ENCODE data around the gene CCDC50.

The CCDC50 gene

DNA sequence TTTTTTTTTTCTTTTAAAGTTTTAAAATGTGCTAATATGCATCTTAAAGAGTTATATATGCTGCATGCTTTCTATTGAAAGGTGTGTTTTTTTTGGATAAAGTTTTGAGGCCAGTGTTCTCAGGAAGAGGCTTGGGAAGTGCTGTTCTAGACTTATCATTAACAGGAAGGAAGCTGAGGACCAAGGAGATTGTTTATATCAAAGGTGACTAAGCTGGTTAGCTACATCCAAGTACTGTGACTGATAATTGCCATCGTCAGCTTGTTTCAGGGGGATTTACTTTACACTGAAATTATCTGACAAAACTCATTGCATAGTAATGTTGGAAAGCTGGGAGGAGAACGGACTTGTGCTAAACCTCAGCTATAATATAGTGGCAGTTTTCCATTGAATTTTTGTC is 37.5 kb downstream of the CCDC50 start:
- TF ChIP-seq ZFP30 (CRISPR knock-in tag; IDR thresholded peaks at IDR 0.05) (no peak), RARB (CRISPR knock-in tag; IDR thresholded peaks at IDR 0.05) (no peak), OSR1 (CRISPR knock-in tag; IDR thresholded peaks at IDR 0.05) (no peak), ZC3H10 (CRISPR knock-in tag; IDR thresholded peaks at IDR 0.05) (no peak), GLIS3 (CRISPR knock-in tag; IDR thresholded peaks at IDR 0.05) (no peak), BACH2 (CRISPR knock-in tag; IDR thresholded peaks at IDR 0.05; ENCODE audit: borderline replicate concordance) (no peak), ZNF8 (CRISPR knock-in tag; IDR thresholded peaks at IDR 0.05) (no peak), TOX (CRISPR knock-in tag; IDR thresholded peaks at IDR 0.05; ENCODE audit: borderline replicate concordance) (no peak)
- TF ChIP-seq, protein P1, sequence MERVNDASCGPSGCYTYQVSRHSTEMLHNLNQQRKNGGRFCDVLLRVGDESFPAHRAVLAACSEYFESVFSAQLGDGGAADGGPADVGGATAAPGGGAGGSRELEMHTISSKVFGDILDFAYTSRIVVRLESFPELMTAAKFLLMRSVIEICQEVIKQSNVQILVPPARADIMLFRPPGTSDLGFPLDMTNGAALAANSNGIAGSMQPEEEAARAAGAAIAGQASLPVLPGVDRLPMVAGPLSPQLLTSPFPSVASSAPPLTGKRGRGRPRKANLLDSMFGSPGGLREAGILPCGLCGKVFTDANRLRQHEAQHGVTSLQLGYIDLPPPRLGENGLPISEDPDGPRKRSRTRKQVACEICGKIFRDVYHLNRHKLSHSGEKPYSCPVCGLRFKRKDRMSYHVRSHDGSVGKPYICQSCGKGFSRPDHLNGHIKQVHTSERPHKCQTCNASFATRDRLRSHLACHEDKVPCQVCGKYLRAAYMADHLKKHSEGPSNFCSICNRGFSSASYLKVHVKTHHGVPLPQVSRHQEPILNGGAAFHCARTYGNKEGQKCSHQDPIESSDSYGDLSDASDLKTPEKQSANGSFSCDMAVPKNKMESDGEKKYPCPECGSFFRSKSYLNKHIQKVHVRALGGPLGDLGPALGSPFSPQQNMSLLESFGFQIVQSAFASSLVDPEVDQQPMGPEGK (CRISPR knock-in tag; IDR thresholded peaks at IDR 0.05; ENCODE audit: borderline replicate concordance), result no peak
- TF ChIP-seq, protein P2, sequence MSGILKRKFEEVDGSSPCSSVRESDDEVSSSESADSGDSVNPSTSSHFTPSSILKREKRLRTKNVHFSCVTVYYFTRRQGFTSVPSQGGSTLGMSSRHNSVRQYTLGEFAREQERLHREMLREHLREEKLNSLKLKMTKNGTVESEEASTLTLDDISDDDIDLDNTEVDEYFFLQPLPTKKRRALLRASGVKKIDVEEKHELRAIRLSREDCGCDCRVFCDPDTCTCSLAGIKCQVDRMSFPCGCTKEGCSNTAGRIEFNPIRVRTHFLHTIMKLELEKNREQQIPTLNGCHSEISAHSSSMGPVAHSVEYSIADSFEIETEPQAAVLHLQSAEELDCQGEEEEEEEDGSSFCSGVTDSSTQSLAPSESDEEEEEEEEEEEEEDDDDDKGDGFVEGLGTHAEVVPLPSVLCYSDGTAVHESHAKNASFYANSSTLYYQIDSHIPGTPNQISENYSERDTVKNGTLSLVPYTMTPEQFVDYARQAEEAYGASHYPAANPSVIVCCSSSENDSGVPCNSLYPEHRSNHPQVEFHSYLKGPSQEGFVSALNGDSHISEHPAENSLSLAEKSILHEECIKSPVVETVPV (CRISPR knock-in tag; IDR thresholded peaks at IDR 0.05), result no peak
- TF ChIP-seq, protein P3, sequence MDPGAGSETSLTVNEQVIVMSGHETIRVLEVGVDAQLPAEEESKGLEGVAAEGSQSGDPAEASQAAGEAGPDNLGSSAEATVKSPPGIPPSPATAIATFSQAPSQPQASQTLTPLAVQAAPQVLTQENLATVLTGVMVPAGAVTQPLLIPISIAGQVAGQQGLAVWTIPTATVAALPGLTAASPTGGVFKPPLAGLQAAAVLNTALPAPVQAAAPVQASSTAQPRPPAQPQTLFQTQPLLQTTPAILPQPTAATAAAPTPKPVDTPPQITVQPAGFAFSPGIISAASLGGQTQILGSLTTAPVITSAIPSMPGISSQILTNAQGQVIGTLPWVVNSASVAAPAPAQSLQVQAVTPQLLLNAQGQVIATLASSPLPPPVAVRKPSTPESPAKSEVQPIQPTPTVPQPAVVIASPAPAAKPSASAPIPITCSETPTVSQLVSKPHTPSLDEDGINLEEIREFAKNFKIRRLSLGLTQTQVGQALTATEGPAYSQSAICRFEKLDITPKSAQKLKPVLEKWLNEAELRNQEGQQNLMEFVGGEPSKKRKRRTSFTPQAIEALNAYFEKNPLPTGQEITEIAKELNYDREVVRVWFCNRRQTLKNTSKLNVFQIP (CRISPR knock-in tag; IDR thresholded peaks at IDR 0.05; ENCODE audit: borderline replicate concordance, low read depth), result no peak
- TF ChIP-seq, protein P4, sequence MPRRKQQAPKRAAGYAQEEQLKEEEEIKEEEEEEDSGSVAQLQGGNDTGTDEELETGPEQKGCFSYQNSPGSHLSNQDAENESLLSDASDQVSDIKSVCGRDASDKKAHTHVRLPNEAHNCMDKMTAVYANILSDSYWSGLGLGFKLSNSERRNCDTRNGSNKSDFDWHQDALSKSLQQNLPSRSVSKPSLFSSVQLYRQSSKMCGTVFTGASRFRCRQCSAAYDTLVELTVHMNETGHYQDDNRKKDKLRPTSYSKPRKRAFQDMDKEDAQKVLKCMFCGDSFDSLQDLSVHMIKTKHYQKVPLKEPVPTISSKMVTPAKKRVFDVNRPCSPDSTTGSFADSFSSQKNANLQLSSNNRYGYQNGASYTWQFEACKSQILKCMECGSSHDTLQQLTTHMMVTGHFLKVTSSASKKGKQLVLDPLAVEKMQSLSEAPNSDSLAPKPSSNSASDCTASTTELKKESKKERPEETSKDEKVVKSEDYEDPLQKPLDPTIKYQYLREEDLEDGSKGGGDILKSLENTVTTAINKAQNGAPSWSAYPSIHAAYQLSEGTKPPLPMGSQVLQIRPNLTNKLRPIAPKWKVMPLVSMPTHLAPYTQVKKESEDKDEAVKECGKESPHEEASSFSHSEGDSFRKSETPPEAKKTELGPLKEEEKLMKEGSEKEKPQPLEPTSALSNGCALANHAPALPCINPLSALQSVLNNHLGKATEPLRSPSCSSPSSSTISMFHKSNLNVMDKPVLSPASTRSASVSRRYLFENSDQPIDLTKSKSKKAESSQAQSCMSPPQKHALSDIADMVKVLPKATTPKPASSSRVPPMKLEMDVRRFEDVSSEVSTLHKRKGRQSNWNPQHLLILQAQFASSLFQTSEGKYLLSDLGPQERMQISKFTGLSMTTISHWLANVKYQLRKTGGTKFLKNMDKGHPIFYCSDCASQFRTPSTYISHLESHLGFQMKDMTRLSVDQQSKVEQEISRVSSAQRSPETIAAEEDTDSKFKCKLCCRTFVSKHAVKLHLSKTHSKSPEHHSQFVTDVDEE (CRISPR knock-in tag; IDR thresholded peaks at IDR 0.05), result no peak
- ATAC-seq, result no peak

DNA sequence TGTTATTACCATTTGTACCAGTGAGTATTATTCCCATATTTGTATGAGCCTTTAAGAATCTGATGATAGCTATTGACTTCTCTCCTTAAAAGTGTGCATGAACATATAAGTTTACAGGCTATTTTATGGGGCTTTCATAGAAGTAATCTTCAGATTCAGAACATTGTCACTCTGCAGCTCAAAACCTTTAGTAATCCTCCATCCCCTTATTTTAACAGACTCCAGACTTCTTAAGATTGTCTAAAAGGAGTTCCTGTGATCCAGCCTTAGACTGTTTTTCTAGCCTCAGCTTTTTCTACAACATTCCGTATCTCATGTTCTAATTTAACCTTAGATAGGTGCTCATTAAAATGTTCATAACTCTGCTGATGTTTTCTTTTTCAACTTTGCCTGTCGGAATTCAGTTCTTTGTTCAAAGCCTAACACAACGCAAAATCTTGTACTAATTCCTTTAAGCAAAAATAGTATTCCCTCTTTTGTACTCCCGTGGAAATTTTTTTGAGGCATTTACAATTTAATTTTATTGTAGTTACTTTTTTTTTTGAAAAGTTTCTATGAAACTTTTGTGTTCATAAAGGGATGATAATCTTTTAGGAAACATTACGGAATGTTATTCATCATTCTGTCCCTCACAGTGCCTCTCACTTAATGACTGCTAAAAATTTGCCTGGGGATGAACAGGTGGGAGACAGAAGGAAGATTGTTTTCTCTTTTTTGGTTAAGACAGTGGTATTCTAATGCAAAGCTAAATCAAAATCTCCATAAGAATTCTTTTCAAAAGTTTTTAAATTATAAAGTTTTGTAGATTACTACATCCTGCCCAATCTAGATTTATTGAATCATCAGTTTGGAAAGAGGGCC is 39.8 kb downstream of the CCDC50 start:
- TF ChIP-seq GLIS3 (CRISPR knock-in tag; IDR thresholded peaks at IDR 0.05) (no peak), ZFP30 (CRISPR knock-in tag; IDR thresholded peaks at IDR 0.05) (no peak), ARNTL (CRISPR knock-in tag; IDR thresholded peaks at IDR 0.05; ENCODE audit: borderline replicate concordance, low read depth) (no peak), PPARA (CRISPR knock-in tag; IDR thresholded peaks at IDR 0.05; ENCODE audit: borderline replicate concordance) (no peak), BACH2 (CRISPR knock-in tag; IDR thresholded peaks at IDR 0.05; ENCODE audit: borderline replicate concordance) (no peak), ZNF70 (CRISPR knock-in tag; IDR thresholded peaks at IDR 0.05) (no peak), ZNF8 (CRISPR knock-in tag; IDR thresholded peaks at IDR 0.05) (no peak), SNAI2 (CRISPR knock-in tag; IDR thresholded peaks at IDR 0.05) (no peak), ESRRG (CRISPR knock-in tag; IDR thresholded peaks at IDR 0.05) (no peak), TCF4 (CRISPR knock-in tag; IDR thresholded peaks at IDR 0.05; ENCODE audit: borderline replicate concordance) (no peak), ZFP3 (CRISPR knock-in tag; IDR thresholded peaks at IDR 0.05) (no peak), OSR1 (CRISPR knock-in tag; IDR thresholded peaks at IDR 0.05) (no peak), ZC3H10 (CRISPR knock-in tag; IDR thresholded peaks at IDR 0.05) (no peak), CSDC2 (CRISPR knock-in tag; IDR thresholded peaks at IDR 0.05) (no peak), ZNF565 (CRISPR knock-in tag; conservative IDR thresholded peaks at IDR 0.05; ENCODE audit: low read depth) (no peak)
- TF ChIP-seq, protein P1 (CRISPR knock-in tag; IDR thresholded peaks at IDR 0.05; ENCODE audit: borderline replicate concordance), result no peak
- TF ChIP-seq, protein P4 (CRISPR knock-in tag; IDR thresholded peaks at IDR 0.05), result no peak
- ATAC-seq, result no peak

Data from SK-N-SH treated with all-trans-retinoic acid at 6 μM for 48 hours (cell line).